HuH-7.5 (cell line): ENCODE data around the gene HUS1.
"Not testable (repeated sequence)": the region's sequence is repeated elsewhere in the genome, so short reads cannot be mapped to it uniquely, and the experiment has no call there.

Source experiments
- DNase-seq: peaks from one replicate; pipeline ENCODE4 v3.0.0; 2011; ENCODE audit warnings: low spot score

HUS1 gene

DNA sequence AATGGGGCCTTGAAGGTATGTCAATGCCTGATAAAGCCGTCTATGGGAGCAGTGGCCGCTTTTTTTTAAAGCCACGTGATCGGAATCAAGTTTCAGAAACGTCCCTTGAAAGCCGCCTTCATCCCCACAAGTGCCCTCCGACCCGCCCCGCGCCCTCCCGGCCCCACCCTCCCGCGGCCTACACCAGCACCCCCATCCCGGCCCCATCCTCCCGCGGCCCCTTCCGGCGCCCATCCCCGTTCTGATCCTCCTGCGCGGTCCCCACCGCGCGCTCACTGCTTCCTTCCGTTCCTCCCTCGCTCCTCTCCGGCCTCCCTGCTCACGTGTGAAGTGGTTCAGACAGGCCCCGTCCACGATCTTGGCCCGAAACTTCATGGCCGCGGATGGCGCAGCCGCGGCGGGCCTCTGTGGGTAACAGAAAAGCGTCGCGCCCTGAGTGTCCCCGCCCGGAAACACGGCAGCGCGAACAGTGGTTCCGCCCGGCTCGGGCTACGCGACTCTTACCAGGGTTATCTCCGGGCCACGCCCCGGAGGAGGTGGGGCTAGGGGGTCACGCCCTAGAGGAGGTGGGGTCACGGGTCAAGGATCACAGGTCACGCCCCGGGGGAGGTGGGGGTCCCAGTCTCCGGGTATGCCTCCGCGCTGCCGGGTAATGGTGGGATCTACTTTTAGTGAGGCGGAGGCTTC is at the start of gene HUS1:
Gene HUS1 (minus strand): TSS at position 471 of the 687 bp plus-strand sequence. CDS start 96 bp downstream, at position 375.
- DNase-seq: peak; percentile 80

DNA sequence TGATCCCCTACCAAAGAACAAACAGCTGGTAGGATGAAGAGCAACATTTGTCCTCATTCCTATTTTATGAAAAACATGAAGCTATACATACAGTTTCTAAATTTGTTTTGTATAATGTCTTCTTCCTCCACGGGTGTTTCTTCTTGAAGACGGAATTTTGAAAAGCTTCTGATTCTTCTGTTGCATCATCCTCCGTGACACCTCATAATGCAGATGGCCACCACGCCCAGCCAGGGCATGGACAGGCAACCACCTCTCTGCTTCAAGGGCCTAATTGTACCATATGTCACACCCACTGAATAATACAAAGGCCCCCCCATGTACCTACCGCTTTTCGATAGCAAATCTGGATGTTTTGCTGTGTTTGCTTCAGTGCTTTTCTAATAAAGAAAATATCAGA is 49.5 kb upstream of the HUS1 start, which contains the start of gene SUN3:
Gene SUN3 (minus strand): TSS at position 170 of the 400 bp plus-strand sequence. CDS start 169 bp downstream, at position 1.
- no peak for DNase-seq

DNA sequence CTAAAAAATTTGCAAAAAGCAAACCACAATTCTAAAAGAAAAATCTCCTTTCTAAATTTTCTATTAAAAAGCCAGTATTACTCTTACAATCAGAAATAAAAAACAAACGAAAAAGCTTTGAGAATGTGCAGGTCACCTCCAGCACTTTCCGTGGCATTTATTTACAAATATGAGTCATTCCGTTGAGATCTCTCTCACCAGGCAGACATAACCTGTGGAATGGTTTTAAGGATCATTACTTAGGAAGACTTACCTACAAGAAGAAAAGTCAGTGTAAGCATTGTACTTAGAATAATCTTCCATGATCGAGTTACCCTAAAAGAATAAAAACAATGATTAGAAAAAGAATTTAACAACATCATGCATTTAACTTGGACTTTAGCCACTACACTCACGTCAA is 46.2 kb upstream of the HUS1 start:
- no peak for DNase-seq

DNA sequence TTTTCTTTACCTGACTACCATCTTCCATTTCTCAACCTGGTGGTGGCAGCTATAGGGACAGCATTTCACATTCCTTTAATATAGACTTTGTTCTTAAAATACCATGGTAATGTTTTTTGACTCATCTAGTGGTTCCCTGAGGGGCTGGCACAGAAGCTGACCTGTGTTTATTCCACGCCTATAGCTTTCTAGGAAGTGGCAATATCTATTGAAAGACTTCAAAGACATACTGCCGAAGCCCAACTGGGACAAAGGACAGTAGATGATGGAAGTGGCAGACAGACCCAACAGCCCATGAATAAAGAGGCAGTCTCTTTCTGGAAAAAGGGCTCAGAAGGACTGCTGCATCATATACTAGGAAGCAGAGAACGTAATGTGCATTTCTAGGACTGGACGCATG is 38.3 kb upstream of the HUS1 start:
- no peak for DNase-seq

DNA sequence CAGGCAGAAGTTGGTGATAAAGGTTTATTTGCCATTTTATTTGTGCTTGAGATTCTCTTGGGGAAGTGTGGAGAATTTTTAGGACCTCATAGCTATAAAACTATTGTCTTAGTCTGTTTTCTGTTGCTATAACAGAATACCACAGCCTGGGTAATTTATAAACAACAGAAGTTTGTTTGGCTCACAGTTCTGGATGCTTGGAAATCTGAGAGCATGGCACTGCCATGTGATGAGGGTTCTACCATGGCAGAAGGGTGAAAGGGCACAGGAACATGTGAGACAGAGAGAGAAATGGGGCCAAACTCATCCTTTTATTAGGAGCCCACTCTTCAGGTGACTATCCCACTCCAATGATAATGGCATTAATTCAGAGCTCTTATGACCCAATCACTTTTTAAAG is 37.2 kb upstream of the HUS1 start:
- no peak for DNase-seq

DNA sequence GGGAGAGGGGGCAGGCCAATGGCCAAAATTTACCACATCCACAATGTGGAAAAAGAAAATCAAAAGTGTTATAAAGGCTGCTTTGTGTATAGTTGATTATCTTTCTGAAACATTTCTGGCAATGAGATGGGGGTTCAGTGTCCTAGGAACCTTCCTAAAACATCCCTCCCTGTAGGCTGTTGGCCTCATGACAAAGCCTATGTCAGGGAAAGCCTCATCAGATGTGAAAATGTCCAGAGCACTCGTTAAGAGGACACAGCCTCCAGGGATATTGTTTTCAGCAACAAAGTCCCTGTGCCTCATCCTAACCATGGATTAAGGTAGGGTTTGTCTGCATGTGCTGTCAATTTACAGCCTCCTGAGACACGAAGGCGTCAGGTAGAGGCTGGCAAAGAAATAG is 32.5 kb upstream of the HUS1 start:
- DNase-seq: no peak

DNA sequence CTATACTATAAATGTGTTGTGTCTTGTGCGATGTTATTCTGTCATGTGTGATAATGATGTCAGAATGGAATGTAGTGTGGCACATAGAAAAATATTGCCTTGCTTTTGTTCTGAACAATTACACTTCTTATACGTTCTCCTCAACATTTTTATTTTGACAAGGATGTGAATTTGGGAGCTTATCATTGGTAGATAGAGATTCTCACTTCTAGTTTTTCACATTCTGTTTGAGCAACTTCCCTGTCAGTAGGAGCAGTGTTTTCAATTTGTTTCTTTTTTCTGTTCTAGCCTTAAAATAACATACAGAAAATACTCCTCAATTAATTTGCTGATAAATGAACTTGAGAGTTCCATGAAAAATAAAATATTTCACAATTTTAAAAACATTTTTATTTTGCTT is 31.9 kb upstream of the HUS1 start:
- no peak for DNase-seq

DNA sequence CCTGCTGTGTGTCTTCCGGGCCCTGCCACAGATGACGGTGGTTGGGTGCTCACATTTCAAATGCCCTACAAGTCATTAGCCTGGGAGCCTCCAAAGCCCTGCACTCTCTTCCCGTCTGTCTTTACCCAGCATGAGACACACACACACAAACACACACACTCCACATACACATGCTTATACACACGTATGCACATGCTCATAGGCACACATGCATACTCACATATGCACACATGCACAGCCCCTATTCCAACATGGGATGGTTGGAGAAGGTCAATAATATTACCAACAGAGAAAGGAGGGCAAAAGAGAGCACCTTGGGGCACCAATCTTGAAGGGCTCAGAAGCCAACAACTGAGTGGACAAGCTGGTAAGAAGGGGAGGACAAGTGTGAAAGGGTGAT is 30.5 kb upstream of the HUS1 start:
- DNase-seq: no peak

DNA sequence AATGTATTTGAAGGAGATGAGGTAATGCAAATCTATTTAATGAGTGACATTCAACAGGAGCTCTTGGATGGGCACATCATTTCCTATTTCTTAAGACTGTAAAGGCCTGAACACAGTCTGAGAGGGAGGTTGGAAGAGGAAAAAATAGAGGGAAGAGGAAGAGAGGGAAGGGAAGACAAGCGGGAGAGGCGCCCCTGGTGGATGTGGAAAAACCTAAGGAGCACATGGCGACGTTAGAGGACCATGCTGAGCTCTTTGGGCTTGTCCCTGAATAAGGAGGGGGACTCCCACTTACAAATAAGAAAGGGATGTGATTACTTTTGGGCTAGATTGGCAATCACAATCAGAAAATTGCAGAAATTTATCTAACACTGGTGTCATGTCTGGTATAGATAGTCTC is 29.8 kb upstream of the HUS1 start:
- DNase-seq: no peak

DNA sequence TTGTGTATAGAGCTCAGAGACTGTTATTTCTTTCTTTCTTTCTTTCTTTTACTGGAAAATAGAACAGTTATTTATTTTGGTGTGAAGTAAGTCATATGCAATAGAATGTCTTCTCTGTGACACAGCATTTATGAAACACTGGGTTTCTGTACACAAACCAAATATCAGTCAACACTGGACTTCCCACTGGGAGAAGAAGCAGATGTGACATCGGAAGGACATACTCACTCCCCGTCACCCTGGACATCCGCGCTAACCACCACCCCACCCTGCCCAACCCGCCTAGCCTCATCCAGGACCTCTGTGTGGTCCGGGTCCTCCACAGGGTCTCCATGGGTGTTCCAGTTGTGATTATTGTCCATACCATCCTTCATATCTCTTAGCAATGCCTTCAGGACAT is 27.5 kb upstream of the HUS1 start:
- no peak for DNase-seq

DNA sequence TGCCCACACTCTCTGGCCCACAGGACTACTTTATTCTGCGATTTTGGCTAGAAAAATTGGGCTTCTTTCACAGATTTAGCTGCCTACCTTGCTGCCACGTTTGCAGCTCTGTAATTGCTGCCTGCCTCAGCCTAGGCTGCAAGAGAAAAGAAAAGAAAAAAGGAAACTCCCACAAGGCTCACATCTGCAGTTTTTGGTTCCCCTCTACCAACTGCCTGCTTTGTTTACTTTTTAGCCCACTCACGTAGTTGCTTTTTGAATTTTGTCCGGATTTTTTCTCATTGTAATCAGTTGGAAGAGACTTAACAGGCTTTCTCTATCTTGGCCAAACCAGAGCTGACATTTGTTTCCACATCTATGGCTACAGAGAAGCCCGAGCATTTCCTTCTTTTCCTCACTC is 25.2 kb upstream of the HUS1 start:
- DNase-seq: no peak

DNA sequence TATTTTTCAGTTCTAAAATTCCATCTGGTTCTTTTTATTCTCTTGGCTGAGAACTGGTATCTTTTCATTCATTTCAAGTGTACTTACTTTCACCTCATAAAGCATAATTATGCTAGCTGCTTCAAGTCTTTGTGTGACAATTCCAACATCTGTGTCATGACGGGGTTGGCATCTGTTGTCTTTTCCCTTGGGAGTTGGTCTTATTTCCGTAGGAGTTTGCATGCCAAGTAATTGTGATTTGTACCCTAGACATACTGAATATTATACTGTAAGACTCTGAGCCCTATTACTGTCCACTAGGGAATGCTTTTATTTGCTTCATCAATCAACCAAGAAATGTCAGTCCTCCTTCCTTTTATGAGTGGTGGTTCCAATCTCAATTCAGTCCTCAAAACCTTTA is 24.6 kb upstream of the HUS1 start:
- no peak for DNase-seq

DNA sequence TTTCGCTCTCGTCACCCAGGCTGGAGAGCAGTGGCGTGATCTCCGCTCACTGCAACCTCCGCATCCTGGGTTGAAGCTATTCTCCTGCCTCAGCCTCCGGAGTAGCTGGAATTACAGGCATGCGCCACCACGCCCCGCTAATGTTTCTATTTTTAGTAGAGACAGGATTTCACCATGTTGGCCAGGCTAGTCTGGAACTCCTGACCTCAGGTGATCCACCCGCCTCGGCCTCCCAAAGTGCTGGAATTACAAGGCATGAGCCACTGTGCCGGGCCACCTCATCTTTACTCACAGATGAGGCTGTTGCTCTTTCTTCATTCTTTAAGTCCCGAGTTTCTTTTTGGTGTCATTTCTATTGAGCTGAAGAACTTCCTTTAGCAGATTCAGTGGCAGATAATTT is 20.7 kb upstream of the HUS1 start:
- not testable (repeated sequence) for DNase-seq

DNA sequence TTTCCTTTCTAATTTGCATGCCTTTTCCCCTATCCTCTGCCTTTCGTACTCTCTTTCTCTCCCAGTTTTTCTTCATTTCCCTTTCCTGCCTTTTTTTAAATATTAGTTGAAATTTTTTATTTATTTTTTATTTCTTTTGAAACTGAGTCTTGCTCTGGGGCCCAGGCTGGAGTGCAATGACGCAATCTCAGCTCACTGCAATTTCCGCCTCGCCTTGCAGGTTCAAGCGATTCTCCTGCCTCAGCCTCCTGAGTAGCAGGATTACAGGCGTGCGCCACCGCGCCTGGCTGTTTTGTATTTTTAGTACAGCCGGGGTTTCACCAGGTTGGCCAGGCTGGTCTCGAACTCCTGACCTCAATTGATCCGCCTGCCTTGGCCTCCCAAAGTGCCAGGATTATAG is 20.0 kb upstream of the HUS1 start:
- no peak for DNase-seq

DNA sequence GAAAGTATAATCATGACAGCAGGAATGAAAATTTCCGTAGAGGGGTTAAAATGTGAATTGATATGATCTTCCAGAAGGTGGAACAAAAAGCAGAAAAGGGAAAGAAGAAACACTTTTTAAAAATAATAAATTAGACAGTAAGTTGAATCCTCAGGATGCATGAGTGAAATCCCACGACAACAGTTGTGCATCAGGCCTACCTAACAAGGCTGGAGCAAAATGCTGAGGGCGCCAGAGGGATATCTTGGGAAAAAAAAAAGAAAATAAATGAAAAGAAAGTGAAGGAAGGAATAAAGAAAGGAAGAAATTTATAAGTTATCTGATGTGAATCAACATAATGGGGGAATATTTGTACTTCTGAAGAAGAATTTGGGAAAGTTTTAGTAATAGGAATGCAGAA is 13.0 kb upstream of the HUS1 start:
- no peak for DNase-seq

DNA sequence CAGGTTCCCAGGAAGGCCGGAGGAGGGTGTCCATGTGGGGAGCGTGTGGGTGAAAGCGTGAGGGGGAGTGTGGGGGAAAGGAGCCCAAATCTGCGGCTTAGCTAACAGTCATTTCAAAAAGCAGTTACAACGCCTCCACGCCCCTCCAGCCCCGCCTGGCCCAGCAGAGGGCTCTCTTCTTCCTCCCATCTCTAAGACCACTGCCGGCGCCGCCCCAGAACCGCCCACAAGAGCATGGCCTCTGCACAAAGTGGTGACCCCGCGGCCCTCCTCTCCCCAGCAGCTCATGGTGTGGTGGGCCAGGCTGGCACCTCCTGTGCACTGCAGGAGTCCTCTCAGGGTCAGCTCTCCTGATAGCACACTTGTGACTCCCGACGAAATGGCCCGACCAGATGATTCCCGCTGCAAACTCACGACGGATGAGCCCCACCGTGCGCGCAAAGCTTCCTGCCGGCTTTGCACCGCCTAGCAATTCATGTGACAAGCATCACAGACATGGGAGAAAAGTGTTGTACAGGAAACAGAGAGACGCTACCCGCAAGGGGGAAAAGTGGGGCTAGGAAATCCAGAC is 12.4 kb upstream of the HUS1 start:
- peak; percentile 58 for DNase-seq

DNA sequence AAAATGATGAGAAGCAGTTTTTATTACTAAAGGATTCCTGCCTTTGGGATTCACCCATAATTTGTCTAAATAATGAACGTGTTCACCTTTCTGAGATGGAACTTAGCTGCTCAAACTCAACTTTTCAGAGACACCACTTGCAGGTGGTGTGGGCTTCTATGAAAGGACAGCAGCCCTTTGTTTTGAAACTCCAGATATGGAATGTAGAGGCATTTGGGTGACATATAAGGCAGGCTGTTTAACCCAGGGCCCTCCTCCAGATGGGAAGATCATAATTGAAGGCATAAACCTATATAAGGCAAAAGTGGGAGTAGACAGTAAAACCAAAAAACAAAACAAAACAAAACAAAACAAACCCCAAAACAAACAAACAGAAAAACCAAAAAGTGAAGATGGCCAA is 11.9 kb upstream of the HUS1 start:
- no peak for DNase-seq

DNA sequence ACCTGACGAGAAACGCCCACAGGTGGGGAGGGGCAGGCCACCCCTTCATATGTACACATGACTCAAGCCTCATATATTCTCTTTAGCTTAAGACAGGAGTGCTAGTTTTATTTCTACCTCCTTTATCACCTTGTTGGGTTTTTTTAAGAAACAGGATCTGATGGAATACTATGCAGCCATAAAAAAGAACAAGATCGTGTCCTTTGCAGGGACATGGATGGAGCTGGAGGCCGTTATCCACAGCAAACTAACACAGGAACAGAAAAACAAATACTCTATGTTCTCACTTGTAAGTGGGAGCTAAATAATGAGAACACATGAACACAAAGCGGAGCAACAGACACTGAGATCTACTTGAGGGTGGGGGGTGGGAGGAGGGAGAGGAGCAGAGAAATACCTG is 11.2 kb upstream of the HUS1 start:
- no peak for DNase-seq

DNA sequence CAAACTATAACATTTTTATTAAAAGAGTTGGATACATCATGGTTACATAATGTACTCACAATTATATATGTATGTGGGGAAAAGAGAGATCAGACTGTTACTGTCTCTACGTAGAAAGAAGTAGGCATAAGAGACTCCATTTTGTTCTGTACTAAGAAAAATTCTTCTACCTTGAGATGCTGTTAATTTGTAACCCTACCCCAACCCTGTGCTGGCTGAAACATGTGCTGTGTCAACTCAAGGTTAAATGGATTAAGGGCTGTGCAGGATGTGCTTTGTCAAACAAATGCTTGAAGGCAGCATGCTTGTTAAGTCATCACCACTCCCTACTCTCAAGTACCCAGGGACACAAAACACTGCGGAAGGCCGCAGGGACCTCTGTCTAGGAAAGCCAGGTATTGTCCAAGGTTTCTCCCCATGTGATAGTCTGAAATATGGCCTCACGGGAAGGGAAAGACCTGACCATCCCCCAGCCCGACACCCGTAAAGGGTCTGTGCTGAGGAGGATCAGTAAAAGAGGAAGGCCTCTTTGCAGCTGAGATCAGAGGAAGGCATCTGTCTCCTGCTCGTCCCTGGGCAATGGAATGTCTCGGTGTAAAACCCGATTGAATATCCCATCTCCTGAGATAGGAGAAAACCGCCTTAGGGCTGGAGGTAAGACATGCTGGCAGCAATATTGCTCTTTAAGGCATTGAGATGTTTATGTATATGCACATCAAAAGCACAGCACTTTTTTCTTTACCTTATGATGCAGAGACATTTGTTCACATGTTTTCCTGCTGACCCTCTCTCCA is 10.4 kb upstream of the HUS1 start:
- not testable (repeated sequence) for DNase-seq

DNA sequence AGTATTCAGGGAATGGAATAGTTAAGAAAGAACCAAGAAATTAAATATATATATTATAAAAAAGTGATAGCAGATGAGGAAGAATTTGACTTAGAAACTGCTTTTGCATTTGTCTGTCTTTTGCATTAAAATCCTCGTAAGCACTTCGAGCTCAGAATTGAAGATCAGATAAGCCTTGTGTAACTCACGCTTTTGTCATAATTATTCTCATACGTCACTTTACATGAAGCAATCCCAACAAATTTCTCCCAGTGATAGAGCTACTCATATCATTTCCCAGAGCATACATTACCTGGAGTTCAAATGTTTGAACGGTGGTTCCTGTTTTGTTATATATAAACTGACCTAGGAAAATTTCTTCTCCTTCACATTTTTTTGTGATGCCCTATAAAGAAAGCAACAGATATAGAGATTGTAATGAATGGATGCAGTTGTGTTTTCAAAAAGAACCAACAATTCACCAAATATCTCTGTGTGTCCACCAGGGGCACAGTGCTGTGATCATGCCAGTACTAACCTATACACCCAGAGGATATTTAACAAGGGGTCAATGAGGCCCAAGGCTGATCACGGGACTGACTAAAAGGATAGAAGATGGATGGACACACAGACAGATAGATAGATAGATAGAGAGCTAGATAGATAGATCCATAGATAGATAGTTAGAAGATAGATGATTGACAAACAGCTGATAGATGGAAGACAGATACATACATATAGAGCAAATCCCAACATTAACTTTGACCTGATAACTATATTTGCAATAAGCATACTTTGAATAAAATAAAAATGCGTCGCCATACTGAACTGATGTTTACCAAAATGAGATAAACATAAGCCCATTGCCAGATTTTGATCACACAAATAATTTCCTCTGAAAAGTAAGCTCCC is 9.3 kb upstream of the HUS1 start:
- peak; percentile 27 for DNase-seq

DNA sequence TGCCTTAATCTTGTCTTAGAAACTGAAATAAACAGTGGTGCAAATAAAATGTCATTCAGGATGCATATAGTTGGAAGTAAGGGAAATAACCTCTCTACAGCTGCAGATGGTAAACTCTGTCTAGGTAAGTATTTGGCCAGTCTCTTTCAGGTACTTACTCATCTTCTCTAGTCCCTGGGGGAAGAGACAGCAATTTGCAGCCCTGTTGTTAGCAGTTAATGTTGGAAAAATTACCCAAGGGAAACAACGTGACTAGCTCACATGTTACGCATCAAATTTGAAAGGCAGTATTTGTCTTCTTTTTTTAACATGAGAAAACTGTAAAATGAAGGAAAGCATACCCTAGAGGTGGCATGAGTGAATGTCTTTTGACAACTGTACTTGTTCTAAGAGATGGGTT is 3.2 kb upstream of the HUS1 start:
- DNase-seq: no peak

DNA sequence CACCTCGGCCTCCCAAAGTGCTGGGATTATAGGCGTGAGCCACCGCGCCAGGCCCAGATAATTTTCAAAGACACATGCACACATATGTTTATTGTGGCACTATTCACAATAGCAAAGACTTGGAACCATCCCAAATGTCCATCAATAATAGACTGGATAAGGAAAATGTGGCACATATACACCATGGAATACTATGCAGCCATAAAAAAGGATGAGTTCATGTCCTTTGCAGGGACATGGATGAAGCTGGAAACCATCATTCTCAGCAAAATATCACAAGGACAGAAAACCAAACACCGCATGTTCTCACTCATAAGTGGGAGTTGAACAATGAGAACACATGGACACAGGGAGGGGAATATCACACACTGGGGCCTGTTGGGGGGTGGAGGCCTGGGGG is 1.2 kb upstream of the HUS1 start:
- DNase-seq: not testable (repeated sequence)
